Measurements from ENCODE around the gene DLX5.

DLX5 gene

DNA sequence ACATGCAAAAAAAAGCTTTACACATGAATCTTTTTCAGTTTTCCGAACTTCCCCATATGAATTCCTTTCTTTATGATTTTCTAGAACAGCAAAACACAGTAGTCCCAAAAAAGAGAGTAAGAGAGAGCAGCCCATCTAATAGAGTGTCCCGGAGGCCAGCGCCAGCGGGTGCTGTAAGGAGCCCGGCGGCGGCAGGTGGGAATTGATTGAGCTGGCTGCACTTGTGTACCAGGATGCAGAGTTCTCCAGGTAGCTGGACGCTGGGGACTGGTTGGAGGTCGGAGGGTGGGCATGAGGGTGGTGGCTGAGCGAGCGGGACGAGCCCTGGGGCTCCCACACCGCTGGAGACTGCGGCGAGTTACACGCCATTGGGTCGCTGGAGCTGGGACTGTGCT is 4.0 kb downstream of the DLX5 start:
- Histone ChIP-seq H3K79me1 (ENCODE audit: low read depth, low read length) (peaks cover 5% of the 10 kb centered on the region), H3K36me3 (replicated peaks in 1 of 2; ENCODE audit: control insufficient read depth in 2 of 2, insufficient read depth in 2 of 2, low read length in 2 of 2) (no peaks in the 10 kb centered on the region), H3K4me1 (ENCODE audit: control insufficient read depth in 2 of 2, insufficient read depth in 1 of 2, low read depth in 1 of 2, low read length in 2 of 2) (peaks cover 2 to 21% of the 10 kb centered on the region in 2 donors), H2AFZ (ENCODE audit: low read length) (peak overlapping the region; percentile 83), H2AK5ac (ENCODE audit: low read depth, low read length) (no peak overlapping the region), H3K23ac (ENCODE audit: low read depth, low read length, poor library complexity) (no peak overlapping the region), H3K14ac (ENCODE audit: low read length) (no peak overlapping the region), H2BK15ac (ENCODE audit: low read length) (peak overlapping the region; percentile 6), H3K4me3 (ENCODE audit: low read length in 2 of 2) (no peak overlapping the region), H4K91ac (ENCODE audit: low read depth, low read length, poor library complexity) (no peak overlapping the region), H4K8ac (ENCODE audit: low read depth, low read length) (no peak overlapping the region), H3K27ac (replicated peaks; ENCODE audit: low read length) (no peak overlapping the region), H2BK12ac (ENCODE audit: low read length) (no peak overlapping the region), H3K27me3 (ENCODE audit: control insufficient read depth in 3 of 3, insufficient read depth in 3 of 3, low read depth in 1 of 3, low read length in 3 of 3) (peaks cover 52 to 100% (median 98%) of the 10 kb centered on the region in 3 experiments), H2BK5ac (ENCODE audit: low read length) (no peak overlapping the region), H2BK120ac (ENCODE audit: low read depth, low read length) (no peak overlapping the region), H3K18ac (ENCODE audit: low read length) (peak overlapping the region; percentile 88), H3K9me3 (replicated peaks in 1 of 2; ENCODE audit: control insufficient read depth in 2 of 2, insufficient read depth in 1 of 2, low read depth in 1 of 2, low read length in 2 of 2) (no peaks in the 10 kb centered on the region), H3K9ac (ENCODE audit: low read depth, low read length, poor library complexity) (peak overlapping the region; percentile 9), H3K4ac (ENCODE audit: low read length) (no peak overlapping the region), H3K4me2 (ENCODE audit: insufficient read depth, low read length, poor library complexity, severe bottlenecking) (peak overlapping the region; percentile 56)
- peak; percentile 20 for DNase-seq (ENCODE audit: low spot score)
- WGBS, 2 donors (ENCODE audit: extremely low coverage in 2 of 2, insufficient read length in 2 of 2, insufficient replicate concordance in 1 of 2) = no CpG with 5 or more reads among the region's 17 CpGs

DNA sequence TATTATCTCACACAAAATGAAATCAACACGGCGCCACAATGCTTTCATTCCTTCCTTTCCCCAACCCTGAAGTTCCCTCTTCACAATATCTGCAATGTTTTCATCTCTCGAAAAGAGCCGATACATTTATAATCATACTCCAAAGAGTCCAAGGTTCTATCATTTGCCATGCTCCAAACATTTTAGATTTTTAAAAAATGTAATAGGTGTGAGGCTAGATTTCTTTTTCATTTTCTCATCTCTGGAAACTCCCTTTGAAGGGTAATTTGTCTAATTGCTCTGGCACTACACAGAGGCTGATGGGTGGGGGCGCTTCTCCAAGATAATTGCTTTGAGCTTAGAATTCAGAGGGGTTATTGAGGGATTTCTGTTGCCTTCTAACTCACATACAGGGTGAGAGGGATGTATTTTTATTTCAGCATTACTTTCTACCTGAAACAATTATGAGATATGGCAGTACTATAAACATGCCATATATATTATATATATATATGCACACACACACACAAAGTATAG is 4.9 kb downstream of the DLX5 start:
- H2BK5ac ChIP-seq (ENCODE audit: low read length) = no peak overlapping the region
- no peak overlapping the region for H2BK120ac ChIP-seq (ENCODE audit: low read depth, low read length)
- H4K8ac ChIP-seq (ENCODE audit: low read depth, low read length) = no peak overlapping the region
- H2BK12ac ChIP-seq (ENCODE audit: low read length) = no peak overlapping the region
- H3K27me3 ChIP-seq (ENCODE audit: control insufficient read depth in 3 of 3, insufficient read depth in 3 of 3, low read depth in 1 of 3, low read length in 3 of 3) = peaks cover 55 to 100% (median 98%) of the 10 kb centered on the region in 3 experiments
- no peak overlapping the region for H3K23ac ChIP-seq (ENCODE audit: low read depth, low read length, poor library complexity)
- no peak overlapping the region for H3K18ac ChIP-seq (ENCODE audit: low read length)
- H3K4ac ChIP-seq (ENCODE audit: low read length) = no peak overlapping the region
- no peak overlapping the region for H3K27ac ChIP-seq (replicated peaks; ENCODE audit: low read length)
- no peak overlapping the region for H2AK5ac ChIP-seq (ENCODE audit: low read depth, low read length)
- no peak overlapping the region for H3K4me3 ChIP-seq (ENCODE audit: low read length in 2 of 2)
- H4K91ac ChIP-seq (ENCODE audit: low read depth, low read length, poor library complexity) = no peak overlapping the region
- no CpG with 5 or more reads among the region's 5 CpGs for WGBS, 2 donors (ENCODE audit: extremely low coverage in 2 of 2, insufficient read length in 2 of 2, insufficient replicate concordance in 1 of 2)
- no peak overlapping the region for H3K9ac ChIP-seq (ENCODE audit: low read depth, low read length, poor library complexity)
- H3K14ac ChIP-seq (ENCODE audit: low read length) = no peak overlapping the region
- H3K4me1 ChIP-seq (ENCODE audit: control insufficient read depth in 2 of 2, insufficient read depth in 1 of 2, low read depth in 1 of 2, low read length in 2 of 2) = peaks cover 2 to 17% of the 10 kb centered on the region in 2 donors
- no peaks in the 10 kb centered on the region for H3K9me3 ChIP-seq (replicated peaks in 1 of 2; ENCODE audit: control insufficient read depth in 2 of 2, insufficient read depth in 1 of 2, low read depth in 1 of 2, low read length in 2 of 2)
- no peak overlapping the region for H2BK15ac ChIP-seq (ENCODE audit: low read length)
- H3K79me1 ChIP-seq (ENCODE audit: low read depth, low read length) = peaks cover 5% of the 10 kb centered on the region
- DNase-seq (ENCODE audit: low spot score) = peak; percentile 8
- no peaks in the 10 kb centered on the region for H3K36me3 ChIP-seq (replicated peaks in 1 of 2; ENCODE audit: control insufficient read depth in 2 of 2, insufficient read depth in 2 of 2, low read length in 2 of 2)
- no peak overlapping the region for H3K4me2 ChIP-seq (ENCODE audit: insufficient read depth, low read length, poor library complexity, severe bottlenecking)
- H2AFZ ChIP-seq (ENCODE audit: low read length) = no peak overlapping the region

DNA sequence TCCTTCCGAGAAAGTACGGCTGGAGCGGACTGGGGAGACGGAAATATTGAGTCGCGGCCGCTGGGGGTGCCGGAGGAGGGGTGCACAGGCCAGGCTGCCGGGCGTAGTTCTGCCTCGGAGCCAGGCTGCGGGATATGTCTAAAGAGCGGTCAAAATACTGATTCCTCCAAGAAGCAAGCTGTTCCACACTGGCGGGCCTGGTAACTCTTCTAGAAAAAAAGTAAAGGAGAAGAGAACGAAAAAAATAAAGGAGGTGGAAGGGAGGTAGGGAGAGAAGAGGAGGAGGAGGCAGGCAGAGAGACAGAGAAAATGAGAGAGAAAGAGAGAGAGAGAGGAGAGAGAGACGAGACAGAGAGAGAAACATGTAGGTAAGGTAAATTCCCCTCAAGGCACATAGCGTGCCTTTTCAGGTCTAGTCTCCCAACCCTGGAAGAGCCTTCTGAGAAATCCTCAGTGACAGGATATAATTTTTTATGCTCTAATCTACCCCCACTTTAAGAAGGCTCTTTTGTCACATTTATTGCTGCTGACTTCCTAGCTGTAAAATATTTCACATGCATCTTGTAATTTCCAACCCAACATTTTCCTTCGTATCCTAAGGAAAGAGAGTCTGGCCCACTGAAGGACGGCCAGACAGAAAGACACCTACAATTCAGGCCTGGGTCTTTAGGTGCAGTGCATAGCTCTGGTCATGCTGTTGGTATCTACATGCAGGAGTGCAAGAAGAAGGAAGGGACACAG is 5.7 kb downstream of the DLX5 start:
- Histone ChIP-seq H3K4ac (ENCODE audit: low read length) (no peak overlapping the region), H4K91ac (ENCODE audit: low read depth, low read length, poor library complexity) (no peak overlapping the region), H2AFZ (ENCODE audit: low read length) (no peak overlapping the region), H3K27ac (replicated peaks; ENCODE audit: low read length) (no peak overlapping the region), H3K27me3 (ENCODE audit: control insufficient read depth in 3 of 3, insufficient read depth in 3 of 3, low read depth in 1 of 3, low read length in 3 of 3) (peaks cover 55 to 100% (median 98%) of the 10 kb centered on the region in 3 experiments), H3K4me3 (ENCODE audit: low read length in 2 of 2) (no peak overlapping the region), H3K23ac (ENCODE audit: low read depth, low read length, poor library complexity) (no peak overlapping the region), H4K8ac (ENCODE audit: low read depth, low read length) (no peak overlapping the region), H3K18ac (ENCODE audit: low read length) (peak overlapping the region; percentile 17), H3K14ac (ENCODE audit: low read length) (no peak overlapping the region), H2BK12ac (ENCODE audit: low read length) (no peak overlapping the region), H2AK5ac (ENCODE audit: low read depth, low read length) (no peak overlapping the region), H3K36me3 (replicated peaks in 1 of 2; ENCODE audit: control insufficient read depth in 2 of 2, insufficient read depth in 2 of 2, low read length in 2 of 2) (no peaks in the 10 kb centered on the region), H2BK15ac (ENCODE audit: low read length) (no peak overlapping the region), H3K79me1 (ENCODE audit: low read depth, low read length) (peaks cover 5% of the 10 kb centered on the region), H3K4me2 (ENCODE audit: insufficient read depth, low read length, poor library complexity, severe bottlenecking) (no peak overlapping the region), H3K9ac (ENCODE audit: low read depth, low read length, poor library complexity) (no peak overlapping the region), H2BK5ac (ENCODE audit: low read length) (no peak overlapping the region), H2BK120ac (ENCODE audit: low read depth, low read length) (no peak overlapping the region), H3K4me1 (ENCODE audit: control insufficient read depth in 2 of 2, insufficient read depth in 1 of 2, low read depth in 1 of 2, low read length in 2 of 2) (peaks cover 2 to 13% of the 10 kb centered on the region in 2 donors), H3K9me3 (replicated peaks in 1 of 2; ENCODE audit: control insufficient read depth in 2 of 2, insufficient read depth in 1 of 2, low read depth in 1 of 2, low read length in 2 of 2) (no peaks in the 10 kb centered on the region)
- peak; percentile 27 for DNase-seq (ENCODE audit: low spot score)
- no CpG with 5 or more reads among the region's 19 CpGs for WGBS, 2 donors (ENCODE audit: extremely low coverage in 2 of 2, insufficient read length in 2 of 2, insufficient replicate concordance in 1 of 2)

DNA sequence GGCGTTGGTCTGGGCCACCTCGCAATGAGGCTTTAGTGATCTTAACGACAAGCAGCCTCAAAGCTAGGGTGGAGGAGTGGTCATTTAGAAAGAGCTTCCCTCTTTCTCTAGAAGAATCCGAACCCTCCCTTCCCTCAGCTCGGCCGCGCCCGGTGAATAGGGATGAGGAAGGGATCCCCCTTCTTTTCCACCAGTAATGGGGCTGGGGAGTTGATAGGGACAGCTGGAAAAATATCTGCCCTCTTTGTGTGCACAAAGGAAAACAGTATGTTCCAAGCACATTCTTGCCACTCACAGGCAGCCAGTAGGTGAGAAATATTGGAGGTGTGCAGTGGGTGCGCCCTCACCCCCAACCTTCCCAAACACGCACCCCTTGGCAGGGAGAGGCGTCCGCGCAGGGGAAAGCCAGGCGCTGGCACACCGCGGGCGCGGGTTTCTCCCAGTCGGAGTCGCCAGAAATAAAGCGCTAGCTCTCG is 6.5 kb downstream of the DLX5 start:
- Histone ChIP-seq H2BK15ac (ENCODE audit: low read length) (no peak overlapping the region), H4K91ac (ENCODE audit: low read depth, low read length, poor library complexity) (no peak overlapping the region), H3K27ac (replicated peaks; ENCODE audit: low read length) (no peak overlapping the region), H2AK5ac (ENCODE audit: low read depth, low read length) (no peak overlapping the region), H3K4ac (ENCODE audit: low read length) (no peak overlapping the region), H3K9ac (ENCODE audit: low read depth, low read length, poor library complexity) (no peak overlapping the region), H3K23ac (ENCODE audit: low read depth, low read length, poor library complexity) (no peak overlapping the region), H4K8ac (ENCODE audit: low read depth, low read length) (no peak overlapping the region), H3K79me1 (ENCODE audit: low read depth, low read length) (peaks cover 5% of the 10 kb centered on the region), H3K4me3 (ENCODE audit: low read length in 2 of 2) (no peak overlapping the region), H2BK12ac (ENCODE audit: low read length) (no peak overlapping the region), H3K4me2 (ENCODE audit: insufficient read depth, low read length, poor library complexity, severe bottlenecking) (peak overlapping the region; percentile 11), H2AFZ (ENCODE audit: low read length) (no peak overlapping the region), H3K27me3 (ENCODE audit: control insufficient read depth in 3 of 3, insufficient read depth in 3 of 3, low read depth in 1 of 3, low read length in 3 of 3) (peaks cover 51 to 100% (median 98%) of the 10 kb centered on the region in 3 experiments), H3K4me1 (ENCODE audit: control insufficient read depth in 2 of 2, insufficient read depth in 1 of 2, low read depth in 1 of 2, low read length in 2 of 2) (peaks cover 2 to 13% of the 10 kb centered on the region in 2 donors), H2BK5ac (ENCODE audit: low read length) (no peak overlapping the region), H2BK120ac (ENCODE audit: low read depth, low read length) (no peak overlapping the region), H3K18ac (ENCODE audit: low read length) (peak overlapping the region; percentile 92), H3K14ac (ENCODE audit: low read length) (no peak overlapping the region), H3K9me3 (replicated peaks in 1 of 2; ENCODE audit: control insufficient read depth in 2 of 2, insufficient read depth in 1 of 2, low read depth in 1 of 2, low read length in 2 of 2) (no peaks in the 10 kb centered on the region), H3K36me3 (replicated peaks in 1 of 2; ENCODE audit: control insufficient read depth in 2 of 2, insufficient read depth in 2 of 2, low read length in 2 of 2) (no peaks in the 10 kb centered on the region)
- peak; percentile 29 for DNase-seq (ENCODE audit: low spot score)
- no CpG with 5 or more reads among the region's 22 CpGs for WGBS, 2 donors (ENCODE audit: extremely low coverage in 2 of 2, insufficient read length in 2 of 2, insufficient replicate concordance in 1 of 2)

All from neuronal stem cell (in vitro differentiated cells).